Stimulated activated naive CD8-positive, alpha-beta T cell treated with anti-CD3 and anti-CD28 coated beads, Interleukin-15, Interleukin-2, amounts not matched to agents 100 ng/mL and 50 ng/mL, for 24 hours (primary cell): ENCODE results near the gene RPS18.
"Not testable (repeated sequence)": the region's sequence is repeated elsewhere in the genome, so short reads cannot be mapped to it uniquely, and the experiment has no call there.

Experiments
- H3K27ac Mint-ChIP-seq: one replicate; pipeline ENCODE4 v1.8.0; 2021; ENCODE audit warnings: mild to moderate bottlenecking, mixed read lengths
- H3K27me3 Mint-ChIP-seq: one replicate; pipeline ENCODE4 v1.8.0; 2021; ENCODE audit warnings: mixed read lengths
- H3K36me3 Mint-ChIP-seq: one replicate; pipeline ENCODE4 v1.8.0; 2021; ENCODE audit warnings: low read depth, mixed read lengths
- H3K4me1 Mint-ChIP-seq: one replicate; pipeline ENCODE4 v1.8.0; 2021; ENCODE audit warnings: low read depth, mixed read lengths
- H3K4me3 Mint-ChIP-seq: one replicate; pipeline ENCODE4 v1.8.0; 2021; ENCODE audit warnings: mild to moderate bottlenecking, mixed read lengths
- H3K9me3 Mint-ChIP-seq: one replicate; pipeline ENCODE4 v1.8.0; 2021; ENCODE audit warnings: mixed read lengths

The RPS18 gene

DNA sequence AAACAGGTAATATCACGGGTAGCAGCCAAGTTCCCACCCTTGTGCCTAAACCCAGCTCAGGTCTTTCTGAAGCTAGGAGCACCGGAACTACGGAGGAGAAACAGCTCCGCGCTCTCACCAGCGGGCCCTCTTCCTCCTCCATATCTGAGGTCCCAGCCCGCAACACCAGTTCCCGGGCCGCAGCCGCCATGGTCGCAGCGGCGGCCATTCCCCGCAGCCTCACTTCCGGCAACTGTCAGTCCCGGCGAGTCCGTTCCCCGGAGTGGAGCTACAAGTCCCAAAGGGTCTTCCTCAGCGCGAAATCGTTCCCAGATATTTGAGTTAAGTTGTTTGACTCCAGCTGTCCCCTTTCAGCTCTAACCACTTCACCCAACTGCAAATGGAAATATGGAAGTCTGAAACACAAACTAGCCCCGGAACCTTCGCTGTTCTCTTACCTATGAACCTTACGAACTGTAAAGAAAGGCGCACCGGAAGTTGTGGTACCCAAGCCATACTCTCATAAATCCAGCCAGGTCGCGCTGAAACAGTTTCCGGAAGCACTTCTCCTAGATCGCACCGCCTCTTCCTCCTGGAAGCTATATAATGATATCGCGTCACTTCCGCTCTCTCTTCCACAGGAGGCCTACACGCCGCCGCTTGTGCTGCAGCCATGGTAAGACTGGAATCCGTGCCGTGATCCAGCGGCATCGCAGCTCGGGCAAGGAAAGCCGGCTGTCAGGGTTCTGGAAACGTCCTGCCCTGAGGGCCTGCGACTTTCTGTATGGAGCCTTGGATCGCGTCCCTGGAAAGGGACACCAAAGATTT is at the start of gene RPS18, which contains the start of gene VPS52:
Gene RPS18, plus strand, starts transcription at position 608 of the 807 bp plus-strand sequence. Its CDS starts 45 bp downstream, at position 653.
Gene VPS52, minus strand, starts transcription at position 409 of the 807 bp plus-strand sequence. Its CDS starts 201 bp downstream, at position 208.
- peak within 1 kb of the TSS; percentile 99 for H3K27ac Mint-ChIP-seq
- H3K4me3 Mint-ChIP-seq = peak within 1 kb of the TSS; percentile 99
- H3K27me3 Mint-ChIP-seq = no peaks in the 10 kb centered on the region
- H3K4me1 Mint-ChIP-seq = peaks cover 59% of the 10 kb centered on the region
- H3K9me3 Mint-ChIP-seq = no peaks in the 10 kb centered on the region
- peaks cover 78% of the 10 kb centered on the region for H3K36me3 Mint-ChIP-seq

- H3K36me3 Mint-ChIP-seq, H3K27ac Mint-ChIP-seq, H3K4me1 Mint-ChIP-seq, H3K9me3 Mint-ChIP-seq, H3K4me3 Mint-ChIP-seq: not testable (repeated sequence)
- H3K27me3 Mint-ChIP-seq = peaks cover 44% of the 10 kb centered on the region
These were observed 45.3 kb upstream of the RPS18 start for GRCh38 chr6:33226503-33227120.

DNA sequence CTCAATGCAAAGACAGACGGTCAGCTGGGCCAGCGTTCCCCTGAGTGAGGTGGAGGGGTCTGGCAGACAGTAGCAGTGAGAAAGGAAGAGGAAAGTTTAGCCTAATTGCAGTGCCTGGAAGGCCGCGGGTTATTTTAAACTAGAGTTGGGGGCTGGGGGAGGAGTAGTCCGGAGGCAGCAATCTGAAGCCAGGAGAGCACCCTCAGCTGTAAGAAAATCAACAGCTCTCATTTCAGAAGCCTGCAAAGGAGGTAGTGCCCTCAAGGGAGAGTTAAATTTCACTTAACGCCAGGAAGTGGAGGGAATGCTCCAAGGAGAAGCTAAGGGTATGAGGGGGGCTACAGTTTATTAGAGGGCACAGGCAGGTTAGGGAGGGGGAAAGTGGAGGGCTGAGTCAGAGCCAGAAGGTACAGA is 36.6 kb upstream of the RPS18 start:
- Mint-ChIP-seq H3K27me3 (peaks cover 23% of the 10 kb centered on the region), H3K4me3 (no peak overlapping the region), H3K36me3 (no peaks in the 10 kb centered on the region), H3K4me1 (no peaks in the 10 kb centered on the region), H3K27ac (no peak overlapping the region), H3K9me3 (no peaks in the 10 kb centered on the region)

- H3K4me3 Mint-ChIP-seq = no peak overlapping the region
- peaks cover 2% of the 10 kb centered on the region for H3K4me1 Mint-ChIP-seq
- H3K9me3 Mint-ChIP-seq = no peaks in the 10 kb centered on the region
- H3K27ac Mint-ChIP-seq = no peak overlapping the region
- peaks cover 21% of the 10 kb centered on the region for H3K27me3 Mint-ChIP-seq
- H3K36me3 Mint-ChIP-seq = no peaks in the 10 kb centered on the region
These were observed 35.5 kb upstream of the RPS18 start for GRCh38 chr6:33236328-33236727.

DNA sequence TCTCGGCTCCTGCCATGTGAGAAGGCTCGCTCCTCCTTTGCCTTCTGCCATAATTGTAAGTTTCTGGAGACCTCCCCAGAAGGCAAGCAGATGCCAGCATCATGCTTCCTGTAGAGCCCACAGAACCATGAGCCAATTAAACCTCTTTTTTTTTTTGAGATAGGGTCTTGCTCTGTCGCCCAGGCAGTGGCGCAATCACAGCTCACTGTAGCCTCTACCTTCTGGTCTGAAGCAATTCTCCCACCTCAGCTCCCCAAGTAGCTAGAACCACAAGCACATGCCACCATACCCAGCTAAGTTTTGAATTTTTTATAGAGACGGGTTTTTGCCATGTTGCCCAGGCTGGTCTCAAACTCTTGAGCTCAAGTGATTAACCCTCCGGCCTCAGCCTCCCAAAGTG is 35.0 kb upstream of the RPS18 start:
- peaks cover 7% of the 10 kb centered on the region for H3K4me1 Mint-ChIP-seq
- no peak overlapping the region for H3K4me3 Mint-ChIP-seq
- no peak overlapping the region for H3K27ac Mint-ChIP-seq
- H3K36me3 Mint-ChIP-seq = no peaks in the 10 kb centered on the region
- no peaks in the 10 kb centered on the region for H3K9me3 Mint-ChIP-seq
- H3K27me3 Mint-ChIP-seq = peaks cover 18% of the 10 kb centered on the region

- H3K27me3 Mint-ChIP-seq = peaks cover 14% of the 10 kb centered on the region
- H3K4me3 Mint-ChIP-seq = no peak overlapping the region
- H3K36me3 Mint-ChIP-seq = no peaks in the 10 kb centered on the region
- peaks cover 14% of the 10 kb centered on the region for H3K4me1 Mint-ChIP-seq
- no peaks in the 10 kb centered on the region for H3K9me3 Mint-ChIP-seq
- no peak overlapping the region for H3K27ac Mint-ChIP-seq
These were observed 34.1 kb upstream of the RPS18 start for GRCh38 chr6:33237741-33238140.

GRCh38 chr6:33241968-33242367 is 29.9 kb upstream of the RPS18 start:
- H3K4me1 Mint-ChIP-seq = peaks cover 14% of the 10 kb centered on the region
- no peaks in the 10 kb centered on the region for H3K36me3 Mint-ChIP-seq
- peak overlapping the region; percentile 50 for H3K27ac Mint-ChIP-seq
- H3K27me3 Mint-ChIP-seq = peaks cover 10% of the 10 kb centered on the region
- H3K4me3 Mint-ChIP-seq = peak overlapping the region; percentile 3
- no peaks in the 10 kb centered on the region for H3K9me3 Mint-ChIP-seq

DNA sequence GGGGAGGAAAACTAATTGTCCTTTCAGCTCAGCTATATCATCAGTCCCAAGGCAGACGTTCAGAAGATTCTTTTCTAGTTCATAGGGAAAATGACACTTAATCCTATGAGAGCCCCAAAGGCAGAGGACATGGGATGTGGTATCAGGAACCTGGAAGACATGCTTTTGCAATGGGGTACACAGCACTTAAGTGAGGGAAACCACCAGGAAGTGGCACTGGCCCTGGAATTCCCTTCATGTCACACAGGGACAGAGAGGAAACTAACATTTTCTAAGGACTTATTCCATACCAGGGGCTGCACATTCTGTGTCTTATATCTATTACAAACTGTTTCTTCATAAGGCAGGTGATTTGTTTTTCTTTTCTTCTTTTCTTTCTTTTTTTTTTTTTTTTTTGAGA is 28.4 kb upstream of the RPS18 start:
- H3K27me3 Mint-ChIP-seq = peaks cover 10% of the 10 kb centered on the region
- H3K27ac Mint-ChIP-seq = no peak overlapping the region
- no peaks in the 10 kb centered on the region for H3K36me3 Mint-ChIP-seq
- H3K4me3 Mint-ChIP-seq = no peak overlapping the region
- H3K4me1 Mint-ChIP-seq = peaks cover 21% of the 10 kb centered on the region
- no peaks in the 10 kb centered on the region for H3K9me3 Mint-ChIP-seq

GRCh38 chr6:33247977-33248642 is 23.8 kb upstream of the RPS18 start:
- Mint-ChIP-seq H3K27ac (peak overlapping the region; percentile 94), H3K4me1 (peaks cover 41% of the 10 kb centered on the region), H3K9me3 (no peaks in the 10 kb centered on the region), H3K4me3 (peak overlapping the region; percentile 89), H3K36me3 (peaks cover 29% of the 10 kb centered on the region), H3K27me3 (peaks cover 9% of the 10 kb centered on the region)

GRCh38 chr6:33248643-33248931 is 23.3 kb upstream of the RPS18 start:
- peak overlapping the region; percentile 89 for H3K4me3 Mint-ChIP-seq
- H3K36me3 Mint-ChIP-seq = peaks cover 30% of the 10 kb centered on the region
- H3K4me1 Mint-ChIP-seq = peaks cover 41% of the 10 kb centered on the region
- H3K27ac Mint-ChIP-seq = peak overlapping the region; percentile 94
- H3K9me3 Mint-ChIP-seq = no peaks in the 10 kb centered on the region
- H3K27me3 Mint-ChIP-seq = peaks cover 5% of the 10 kb centered on the region

- Mint-ChIP-seq H3K4me3 (peak overlapping the region; percentile 89), H3K27ac (peak overlapping the region; percentile 94), H3K27me3 (peaks cover 4% of the 10 kb centered on the region), H3K36me3 (peaks cover 30% of the 10 kb centered on the region), H3K4me1 (peaks cover 41% of the 10 kb centered on the region), H3K9me3 (no peaks in the 10 kb centered on the region)
These were observed 22.7 kb upstream of the RPS18 start for GRCh38 chr6:33248932-33249731.

GRCh38 chr6:33249732-33250630 is 21.9 kb upstream of the RPS18 start:
- peaks cover 31% of the 10 kb centered on the region for H3K36me3 Mint-ChIP-seq
- no peaks in the 10 kb centered on the region for H3K9me3 Mint-ChIP-seq
- peaks cover 4% of the 10 kb centered on the region for H3K27me3 Mint-ChIP-seq
- H3K4me1 Mint-ChIP-seq = peaks cover 41% of the 10 kb centered on the region
- peak overlapping the region; percentile 88 for H3K27ac Mint-ChIP-seq
- H3K4me3 Mint-ChIP-seq = peak overlapping the region; percentile 89

GRCh38 chr6:33250731-33251130 is 21.1 kb upstream of the RPS18 start:
- peak overlapping the region; percentile 88 for H3K27ac Mint-ChIP-seq
- H3K4me3 Mint-ChIP-seq = peak overlapping the region; percentile 89
- peaks cover 41% of the 10 kb centered on the region for H3K4me1 Mint-ChIP-seq
- peaks cover 4% of the 10 kb centered on the region for H3K27me3 Mint-ChIP-seq
- peaks cover 35% of the 10 kb centered on the region for H3K36me3 Mint-ChIP-seq
- H3K9me3 Mint-ChIP-seq = no peaks in the 10 kb centered on the region
